Natural killer cell (primary cell): ENCODE data around the gene LGMN. TPM values are rescaled to one million over a fixed set of nuclear protein-coding genes. Genes with fewer than 3 reads are reported as not detected.

Source experiments
- ATAC-seq, 3 donors: fragments of 150-1000 bp in 2 of 3; fragments of 200-7000 bp in 1 of 3; cut with Tn5 transposase; 1 replicate in 1 of 3; 2 replicates in 2 of 3; pipeline ENCODE4 v1.10.0; 2021; ENCODE audit warnings: mild to moderate bottlenecking in 2 of 3, moderate library complexity in 2 of 3
- DNase-seq, 2 donors: peaks; one replicate each; pipeline versions ENCODE4 v3.0.0 to v3.0.0-alpha.2; 2013 to 2021; ENCODE audit warnings: mixed read lengths in 1 of 2
- H3K27ac ChIP-seq: one replicate; pipeline ENCODE4 v1.5.1; 2013; ENCODE audit warnings: mild to moderate bottlenecking, low read length
- H3K27me3 ChIP-seq: one replicate; pipeline ENCODE4 v1.6.1; 2013; ENCODE audit warnings: low read length; ENCODE audit not compliant: control insufficient read depth, insufficient read depth
- H3K36me3 ChIP-seq: one replicate; pipeline ENCODE4 v1.6.1; 2013; ENCODE audit warnings: low read length; ENCODE audit not compliant: control insufficient read depth, insufficient read depth
- H3K4me1 ChIP-seq: one replicate; pipeline ENCODE4 v1.6.1; 2013; ENCODE audit warnings: low read length; ENCODE audit not compliant: control insufficient read depth, insufficient read depth
- H3K4me3 ChIP-seq: one replicate; pipeline ENCODE4 v1.5.1; 2013; ENCODE audit warnings: low read length
- H3K9me3 ChIP-seq: one replicate; pipeline ENCODE4 v1.6.1; 2013; ENCODE audit warnings: low read length; ENCODE audit not compliant: control insufficient read depth, insufficient read depth
- H3K27ac Mint-ChIP-seq, 2 donors: one replicate each; pipeline ENCODE4 v1.8.0; 2022; ENCODE audit warnings: mild to moderate bottlenecking in 2 of 2, mixed read lengths in 2 of 2, moderate library complexity in 1 of 2
- H3K27me3 Mint-ChIP-seq, 2 donors: one replicate each; pipeline ENCODE4 v1.8.0; 2022; ENCODE audit warnings: low read depth in 2 of 2, mixed read lengths in 2 of 2
- H3K36me3 Mint-ChIP-seq: one replicate; pipeline ENCODE4 v1.8.0; 2022; ENCODE audit warnings: mixed read lengths
- H3K4me1 Mint-ChIP-seq, 2 donors: one replicate each; pipeline ENCODE4 v1.8.0; 2022; ENCODE audit warnings: mixed read lengths in 2 of 2
- H3K4me3 Mint-ChIP-seq: one replicate; pipeline ENCODE4 v1.8.0; 2022; ENCODE audit warnings: mild to moderate bottlenecking, moderate library complexity, mixed read lengths
- H3K9me3 Mint-ChIP-seq, 2 donors: one replicate each; pipeline ENCODE4 v1.8.0; 2022; ENCODE audit warnings: mixed read lengths in 2 of 2
- WGBS: methylation state at CpG from one replicate; pipeline ENCODE4 v1.1.7; 2013; ENCODE audit warnings: missing lambda C conversion rate; ENCODE audit not compliant: insufficient coverage; 5-methylcytosine and 5-hydroxymethylcytosine counted together
- intact Hi-C: fragments of 100-400 bp; cut with micrococcal nuclease; formaldehyde crosslinking; loops from one replicate; pipeline ENCODE4 v1.14.2; 2022
- total RNA-seq, 4 donors: library from RNA; stranded (reverse); fragments of 120-200 nt in 1 of 4; gene quantifications; one replicate each; pipeline versions ENCODE4 v1.2.3 to v1.2.4, GENCODE V29; 2013 to 2022
- TF ChIP-seq, protein P1 (sequence below): fragments of 200-600 bp; IDR thresholded peaks from one replicate; pipeline ENCODE4 v1.8.0; 2022; ENCODE audit warnings: antibody characterized with exemption

Gene LGMN
- total RNA-seq, 3 donors from 2014 or later (not counting 1 experiment from before 2014, with no cell fraction given): 0.39 to 6.1 (median 2.5) TPM

DNA sequence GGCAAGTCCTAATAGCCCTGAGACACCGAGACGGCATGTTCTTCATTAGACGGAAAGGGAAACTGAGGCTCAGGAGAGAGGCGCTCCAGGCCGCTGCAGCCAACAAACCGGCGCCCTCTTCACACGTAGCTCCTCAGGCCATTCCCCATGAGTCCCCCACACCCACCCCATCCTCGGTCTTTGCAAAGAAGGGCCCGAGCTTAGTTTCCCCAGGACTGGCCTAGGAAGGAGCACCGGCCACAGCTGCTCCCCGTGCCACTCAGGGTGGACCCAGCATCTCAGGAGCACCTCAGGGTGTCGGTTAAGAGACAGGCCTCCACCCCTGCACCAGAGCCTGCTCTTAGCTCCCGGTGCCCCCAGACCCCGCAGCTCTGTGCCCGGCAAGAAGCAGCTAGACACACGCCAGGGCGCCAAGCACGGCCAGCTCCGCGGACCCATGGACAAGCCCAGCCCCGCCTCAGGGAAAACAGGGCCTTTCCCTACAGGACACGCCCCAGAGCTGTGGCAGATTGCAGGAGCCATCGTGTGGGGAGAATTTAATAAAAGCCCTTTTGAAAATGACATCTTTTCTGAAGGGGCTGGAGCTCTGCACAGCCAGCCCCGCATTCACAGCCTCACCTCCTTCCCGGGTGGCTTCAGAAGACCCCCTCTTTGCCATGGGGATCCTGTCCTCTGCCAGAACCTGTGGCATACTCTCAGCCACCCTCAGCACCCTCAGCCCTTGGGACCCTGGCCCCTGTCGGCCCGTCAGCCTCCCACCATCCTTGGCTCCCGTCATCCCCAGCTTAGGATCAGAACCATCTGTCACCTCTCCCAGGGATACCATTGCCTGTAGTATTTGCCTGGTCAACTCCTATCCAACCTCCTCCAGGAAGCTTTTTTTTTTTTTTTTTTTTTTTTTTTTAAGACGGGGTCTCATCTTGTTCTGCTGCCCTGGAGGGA, 59.7 kb downstream of the LGMN start:
- Histone ChIP-seq H3K4me1 (peaks cover 15% of the 10 kb centered on the region), H3K4me3 (no peak overlapping the region), H3K36me3 (peaks cover 58% of the 10 kb centered on the region), H3K27me3 (no peaks in the 10 kb centered on the region), H3K27ac (no peak overlapping the region), H3K9me3 (no peaks in the 10 kb centered on the region)
- ATAC-seq (no peak), DNase-seq (no peak)
- H3K27ac Mint-ChIP-seq: peak overlapping the region in 1 of 2 donors; percentile 14
- no peaks in the 10 kb centered on the region for H3K9me3 Mint-ChIP-seq
- H3K27me3 Mint-ChIP-seq: no peaks in the 10 kb centered on the region
- H3K36me3 Mint-ChIP-seq: no peaks in the 10 kb centered on the region
- TF ChIP-seq, protein P1, sequence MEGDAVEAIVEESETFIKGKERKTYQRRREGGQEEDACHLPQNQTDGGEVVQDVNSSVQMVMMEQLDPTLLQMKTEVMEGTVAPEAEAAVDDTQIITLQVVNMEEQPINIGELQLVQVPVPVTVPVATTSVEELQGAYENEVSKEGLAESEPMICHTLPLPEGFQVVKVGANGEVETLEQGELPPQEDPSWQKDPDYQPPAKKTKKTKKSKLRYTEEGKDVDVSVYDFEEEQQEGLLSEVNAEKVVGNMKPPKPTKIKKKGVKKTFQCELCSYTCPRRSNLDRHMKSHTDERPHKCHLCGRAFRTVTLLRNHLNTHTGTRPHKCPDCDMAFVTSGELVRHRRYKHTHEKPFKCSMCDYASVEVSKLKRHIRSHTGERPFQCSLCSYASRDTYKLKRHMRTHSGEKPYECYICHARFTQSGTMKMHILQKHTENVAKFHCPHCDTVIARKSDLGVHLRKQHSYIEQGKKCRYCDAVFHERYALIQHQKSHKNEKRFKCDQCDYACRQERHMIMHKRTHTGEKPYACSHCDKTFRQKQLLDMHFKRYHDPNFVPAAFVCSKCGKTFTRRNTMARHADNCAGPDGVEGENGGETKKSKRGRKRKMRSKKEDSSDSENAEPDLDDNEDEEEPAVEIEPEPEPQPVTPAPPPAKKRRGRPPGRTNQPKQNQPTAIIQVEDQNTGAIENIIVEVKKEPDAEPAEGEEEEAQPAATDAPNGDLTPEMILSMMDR: no peak
- peaks cover 10 to 16% of the 10 kb centered on the region in 2 donors for H3K4me1 Mint-ChIP-seq
- no peak overlapping the region for H3K4me3 Mint-ChIP-seq
- intact Hi-C loops: loop anchor here (5.0 to 10.0 kb wide), 2 partner anchors 36 to 224 kb away; no protein-coding TSS in a partner anchor
- WGBS: 95% methylated on average over 29 of the region's 30 CpGs

- no peak for DNase-seq
Measured at GRCh38 chr14:92687681-92688433, 60.6 kb downstream of the LGMN start.

DNA sequence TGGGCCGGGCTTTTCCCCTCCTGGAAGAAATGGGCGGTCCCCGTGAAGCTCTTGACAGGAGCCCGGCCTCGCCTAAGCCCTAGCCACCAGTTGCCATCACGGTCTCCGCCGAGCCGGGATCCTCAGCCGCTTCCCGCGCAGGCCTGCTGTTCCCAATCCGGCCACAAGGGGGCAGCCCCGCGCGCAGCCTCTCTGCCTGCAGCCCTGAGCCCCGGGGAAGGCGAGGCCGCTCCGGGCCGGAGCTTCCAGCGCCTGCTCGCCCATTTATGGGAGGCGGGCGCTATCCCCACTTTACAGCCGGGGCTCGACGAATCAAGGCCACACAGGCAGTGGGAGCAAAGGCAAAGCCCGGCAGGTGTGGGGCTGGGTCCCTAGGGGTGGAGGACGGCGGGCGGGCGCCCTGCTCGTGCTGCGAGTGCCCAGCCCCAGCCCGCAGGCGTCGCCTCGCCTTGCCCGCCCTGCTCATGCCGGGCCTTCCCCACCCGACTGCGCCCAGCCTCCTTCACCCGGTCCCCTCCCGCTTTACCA, 61.5 kb downstream of the LGMN start:
- ATAC-seq: peak; percentile 78 to 85 (median 83)
- intact Hi-C loops: loop anchor here (2.0 to 10.0 kb wide), 3 partner anchors 35 to 222 kb away; no protein-coding TSS in a partner anchor
- Histone ChIP-seq H3K4me1 (peaks cover under 1% of the 10 kb centered on the region), H3K27me3 (no peaks in the 10 kb centered on the region), H3K36me3 (peaks cover 68% of the 10 kb centered on the region), H3K27ac (peak overlapping the region; percentile 12), H3K9me3 (no peaks in the 10 kb centered on the region), H3K4me3 (no peak overlapping the region)
- Mint-ChIP-seq H3K9me3 (no peaks in the 10 kb centered on the region), H3K36me3 (no peaks in the 10 kb centered on the region), H3K27ac (peak overlapping the region; percentile 69 to 73), H3K4me3 (no peak overlapping the region), H3K4me1 (peaks cover 4 to 16% of the 10 kb centered on the region in 2 donors), H3K27me3 (no peaks in the 10 kb centered on the region)
- TF ChIP-seq, protein P1: peak; percentile 96
- peak in 1 of 2 donors; percentile 74 for DNase-seq
- 60% methylated on average over 45 of the region's 45 CpGs for WGBS

More at GRCh38 chr14:92687681-92688433, 60.6 kb downstream of the LGMN start:
- intact Hi-C loops: loop anchor here (2.0 to 10.0 kb wide), 3 partner anchors 36 to 223 kb away; no protein-coding TSS in a partner anchor
- TF ChIP-seq, protein P1: no peak
- Histone ChIP-seq H3K27me3 (no peaks in the 10 kb centered on the region), H3K9me3 (no peaks in the 10 kb centered on the region), H3K4me1 (peaks cover 9% of the 10 kb centered on the region), H3K27ac (no peak overlapping the region), H3K36me3 (peaks cover 61% of the 10 kb centered on the region), H3K4me3 (no peak overlapping the region)
- Mint-ChIP-seq H3K4me1 (peaks cover 4 to 16% of the 10 kb centered on the region in 2 donors), H3K27ac (no peak overlapping the region), H3K9me3 (no peaks in the 10 kb centered on the region), H3K27me3 (no peaks in the 10 kb centered on the region), H3K4me3 (no peak overlapping the region), H3K36me3 (no peaks in the 10 kb centered on the region)
- ATAC-seq: no peak
- WGBS: 96% methylated on average over 80 of the region's 80 CpGs
